HFF-Myc (cell line): ENCODE measurements around the gene PGAM2.

Experiments
- DNase-seq: peaks from one replicate; pipeline ENCODE4 v3.0.0-alpha.2; 2011; ENCODE audit warnings: low read depth; ENCODE audit errors: extremely low read depth
- H3K4me3 ChIP-seq: replicated peaks from 2 replicates; pipeline ENCODE4 v1.5.1; 2011; ENCODE audit warnings: low read depth, mild to moderate bottlenecking, control low read depth, low read length
- TF ChIP-seq, protein P1 (sequence below): IDR thresholded peaks from 2 replicates; pipeline ENCODE4 v1.5.1; 2012; ENCODE audit warnings: mild to moderate bottlenecking, low read depth, low read length, control low read depth; ENCODE audit errors: missing control alignments

PGAM2 gene

DNA sequence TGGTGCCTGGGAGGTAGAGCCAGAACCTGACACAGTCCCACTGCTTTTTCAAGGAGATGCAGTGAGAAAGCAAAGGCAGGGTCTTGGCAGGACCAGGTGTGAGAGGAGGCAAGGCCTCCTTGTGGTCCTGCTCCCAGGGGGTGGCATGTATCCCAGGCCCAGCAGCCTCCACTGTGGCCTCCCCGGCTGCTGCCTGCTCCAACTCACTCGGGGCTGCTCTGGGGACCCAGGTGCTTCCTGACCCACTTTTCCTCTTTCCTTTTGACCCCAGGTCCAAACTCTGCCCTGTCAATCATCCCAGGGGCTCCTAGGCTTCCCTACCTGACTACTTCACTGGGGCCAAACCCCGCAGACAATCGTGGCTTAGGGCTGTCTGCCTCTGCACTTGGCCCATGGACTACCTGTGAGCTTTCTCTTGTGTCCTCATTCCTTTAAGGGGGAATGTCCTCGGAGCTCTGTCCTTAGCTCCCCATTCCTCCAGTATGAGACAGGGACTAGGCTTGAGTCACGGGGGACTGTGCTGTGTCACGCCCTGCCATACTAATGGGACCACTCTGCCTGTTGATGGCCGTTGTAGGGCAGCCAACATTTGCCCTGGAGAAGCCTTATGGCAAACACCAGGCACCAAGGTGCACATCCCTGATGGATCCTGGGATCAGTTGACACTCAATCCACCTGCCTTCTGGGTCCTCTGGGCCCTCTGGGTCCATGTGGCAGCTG lies 37.6 kb upstream of the PGAM2 start:
- DNase-seq, result no peak
- no peak overlapping the region for H3K4me3 ChIP-seq
- TF ChIP-seq, protein P1, sequence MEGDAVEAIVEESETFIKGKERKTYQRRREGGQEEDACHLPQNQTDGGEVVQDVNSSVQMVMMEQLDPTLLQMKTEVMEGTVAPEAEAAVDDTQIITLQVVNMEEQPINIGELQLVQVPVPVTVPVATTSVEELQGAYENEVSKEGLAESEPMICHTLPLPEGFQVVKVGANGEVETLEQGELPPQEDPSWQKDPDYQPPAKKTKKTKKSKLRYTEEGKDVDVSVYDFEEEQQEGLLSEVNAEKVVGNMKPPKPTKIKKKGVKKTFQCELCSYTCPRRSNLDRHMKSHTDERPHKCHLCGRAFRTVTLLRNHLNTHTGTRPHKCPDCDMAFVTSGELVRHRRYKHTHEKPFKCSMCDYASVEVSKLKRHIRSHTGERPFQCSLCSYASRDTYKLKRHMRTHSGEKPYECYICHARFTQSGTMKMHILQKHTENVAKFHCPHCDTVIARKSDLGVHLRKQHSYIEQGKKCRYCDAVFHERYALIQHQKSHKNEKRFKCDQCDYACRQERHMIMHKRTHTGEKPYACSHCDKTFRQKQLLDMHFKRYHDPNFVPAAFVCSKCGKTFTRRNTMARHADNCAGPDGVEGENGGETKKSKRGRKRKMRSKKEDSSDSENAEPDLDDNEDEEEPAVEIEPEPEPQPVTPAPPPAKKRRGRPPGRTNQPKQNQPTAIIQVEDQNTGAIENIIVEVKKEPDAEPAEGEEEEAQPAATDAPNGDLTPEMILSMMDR, result no peak

DNA sequence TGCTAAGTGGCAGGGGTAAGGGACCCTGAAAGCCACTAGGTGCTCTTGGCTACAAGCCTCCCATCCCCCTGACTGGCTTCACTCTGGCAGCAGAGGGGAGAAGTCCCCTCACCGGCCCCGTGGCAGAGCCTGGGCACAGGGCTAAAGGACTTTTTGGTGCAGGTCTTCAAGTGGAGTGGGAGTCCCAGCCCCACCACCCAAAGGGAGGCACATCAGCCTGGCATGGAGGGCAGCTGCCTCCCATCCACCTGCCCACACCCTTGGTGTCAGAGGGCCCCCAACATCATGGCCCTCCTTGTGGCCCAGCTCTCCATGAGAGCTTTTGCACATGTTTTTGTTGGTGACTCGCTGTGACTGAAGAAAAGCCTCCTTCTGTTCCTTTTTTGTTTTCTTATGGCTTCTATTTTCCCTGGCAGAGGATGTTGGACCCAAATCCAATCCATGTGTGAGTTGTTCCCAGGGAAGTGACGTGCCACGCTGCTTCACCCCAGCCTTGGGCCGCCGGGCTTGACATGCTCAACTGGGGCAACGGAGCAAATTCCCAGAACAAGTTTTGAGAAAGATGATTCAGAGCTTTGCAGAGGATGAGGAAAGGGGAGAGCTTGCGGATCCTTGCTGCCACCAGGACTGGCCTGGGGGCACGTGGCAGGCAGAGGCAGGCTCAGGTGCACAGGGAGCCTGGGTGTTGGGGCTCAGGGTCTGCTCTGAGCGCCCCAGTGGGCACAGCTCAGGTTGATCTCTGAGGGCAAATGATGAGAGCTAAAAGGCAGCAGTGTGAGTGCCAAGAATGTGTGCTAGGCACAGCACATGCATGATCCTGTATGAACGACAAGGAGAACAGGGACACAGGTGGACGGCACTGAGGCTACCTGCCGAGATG lies 36.8 kb upstream of the PGAM2 start:
- TF ChIP-seq, protein P1, result no peak
- DNase-seq, result peak; percentile 47
- no peak overlapping the region for H3K4me3 ChIP-seq

DNA sequence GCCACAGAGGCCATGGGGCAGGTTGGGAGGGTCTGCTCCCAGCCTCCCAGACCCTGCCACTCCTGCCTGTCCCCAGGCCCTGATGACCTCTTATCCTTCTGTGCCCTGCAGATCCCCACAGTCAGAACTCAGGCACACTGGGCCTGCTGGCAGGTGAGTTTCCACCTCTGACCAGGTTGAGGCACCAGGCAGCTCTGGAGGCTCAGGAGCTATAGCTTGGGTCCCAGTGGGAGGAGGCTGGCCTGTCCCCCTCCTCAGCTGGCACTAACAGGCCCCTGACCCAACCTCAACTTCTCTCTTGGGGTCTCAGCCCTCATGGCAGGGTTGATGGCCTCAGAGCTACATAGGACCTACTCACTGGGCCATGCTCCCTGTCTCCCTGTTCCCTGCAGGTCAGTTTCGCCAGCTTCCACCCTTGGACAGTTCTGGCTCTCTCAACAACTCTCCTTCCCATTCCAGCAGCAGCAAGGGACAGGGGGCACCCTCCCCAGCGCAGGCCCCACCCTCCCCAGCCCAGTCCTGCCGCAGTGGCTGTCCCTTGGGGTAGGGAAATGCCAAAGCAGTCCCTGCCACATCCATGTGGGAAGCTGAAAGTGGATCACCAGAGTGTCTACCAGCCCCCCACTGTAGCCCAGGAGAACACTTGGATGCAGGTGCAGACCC lies 36.1 kb upstream of the PGAM2 start:
- TF ChIP-seq, protein P1, result no peak
- DNase-seq, result no peak

DNA sequence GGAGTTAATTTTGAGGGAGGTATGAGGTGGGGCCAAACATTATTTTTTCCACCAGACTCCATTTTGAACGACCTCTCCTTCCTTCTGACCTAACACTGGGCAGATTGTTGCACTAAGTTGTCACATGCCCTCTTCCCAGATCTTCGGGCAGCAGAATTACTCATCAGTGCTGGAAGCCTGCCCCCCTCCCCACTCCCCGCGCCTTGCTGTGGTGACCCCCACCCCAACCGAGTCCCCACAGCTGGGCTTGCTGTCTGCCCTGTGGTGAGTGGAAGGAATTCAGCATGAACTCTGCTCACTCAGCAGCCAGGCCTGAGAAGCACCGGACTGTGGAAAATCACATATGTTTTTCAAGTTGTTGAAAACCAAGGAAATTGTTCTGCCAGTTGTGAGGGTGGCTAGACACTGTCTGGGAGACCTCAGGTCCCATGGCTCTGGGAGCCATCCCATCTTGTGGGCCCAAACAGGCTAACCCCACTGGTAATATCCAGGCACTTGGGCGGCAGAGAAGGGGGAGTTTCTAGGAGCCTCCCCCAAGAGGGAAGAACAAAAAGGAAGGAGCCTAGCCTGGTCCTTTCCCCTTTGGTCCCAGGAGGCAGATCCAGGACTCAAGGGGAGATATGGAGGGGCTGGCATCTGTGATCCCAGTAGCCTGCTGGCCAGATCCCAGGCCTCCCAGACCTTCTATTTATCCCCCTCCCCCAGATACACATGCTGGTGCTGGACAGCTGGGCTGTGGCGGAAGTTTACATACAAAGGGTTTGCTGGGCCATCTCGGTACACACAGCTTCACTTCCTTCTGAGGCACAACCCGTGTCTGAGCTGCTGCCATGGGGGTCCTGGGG lies 35.3 kb upstream of the PGAM2 start:
- no peak for DNase-seq
- TF ChIP-seq, protein P1, result no peak

More for the DNA sequence above, 36.1 kb upstream of the PGAM2 start:
- no peak overlapping the region for H3K4me3 ChIP-seq

DNA sequence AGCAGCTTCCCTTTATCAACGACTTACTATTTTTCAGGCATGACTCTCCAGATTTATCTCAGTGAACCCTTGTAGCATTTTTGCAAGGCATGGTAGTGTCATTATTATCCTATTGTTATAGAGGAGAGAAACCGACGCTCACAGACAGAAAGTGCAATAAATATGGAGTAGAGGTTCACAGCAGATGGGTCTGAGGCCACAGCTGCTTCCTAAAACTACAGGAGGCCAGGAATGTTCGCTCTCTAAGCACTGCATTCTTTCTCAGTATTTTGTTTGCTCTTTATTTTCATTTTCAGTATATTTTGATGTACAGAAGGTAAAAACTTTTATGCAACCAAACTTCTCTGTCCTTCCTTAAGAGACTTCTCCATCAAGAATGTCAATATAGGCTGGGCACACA lies 34.3 kb upstream of the PGAM2 start:
- no peak for DNase-seq
- no peak overlapping the region for H3K4me3 ChIP-seq
- TF ChIP-seq, protein P1, result no peak

More for the DNA sequence above, 35.3 kb upstream of the PGAM2 start:
- H3K4me3 ChIP-seq, result no peak overlapping the region
